HG03432 (cell line): ENCODE data around the gene DHRS1.

Experiments
- ATAC-seq: cut with Tn5 transposase; IDR thresholded peaks from one replicate; pipeline ENCODE4 v1.9.1; 2021; ENCODE audit warnings: mild to moderate bottlenecking, moderate library complexity; ENCODE audit not compliant: unreplicated experiment

DHRS1 gene

DNA sequence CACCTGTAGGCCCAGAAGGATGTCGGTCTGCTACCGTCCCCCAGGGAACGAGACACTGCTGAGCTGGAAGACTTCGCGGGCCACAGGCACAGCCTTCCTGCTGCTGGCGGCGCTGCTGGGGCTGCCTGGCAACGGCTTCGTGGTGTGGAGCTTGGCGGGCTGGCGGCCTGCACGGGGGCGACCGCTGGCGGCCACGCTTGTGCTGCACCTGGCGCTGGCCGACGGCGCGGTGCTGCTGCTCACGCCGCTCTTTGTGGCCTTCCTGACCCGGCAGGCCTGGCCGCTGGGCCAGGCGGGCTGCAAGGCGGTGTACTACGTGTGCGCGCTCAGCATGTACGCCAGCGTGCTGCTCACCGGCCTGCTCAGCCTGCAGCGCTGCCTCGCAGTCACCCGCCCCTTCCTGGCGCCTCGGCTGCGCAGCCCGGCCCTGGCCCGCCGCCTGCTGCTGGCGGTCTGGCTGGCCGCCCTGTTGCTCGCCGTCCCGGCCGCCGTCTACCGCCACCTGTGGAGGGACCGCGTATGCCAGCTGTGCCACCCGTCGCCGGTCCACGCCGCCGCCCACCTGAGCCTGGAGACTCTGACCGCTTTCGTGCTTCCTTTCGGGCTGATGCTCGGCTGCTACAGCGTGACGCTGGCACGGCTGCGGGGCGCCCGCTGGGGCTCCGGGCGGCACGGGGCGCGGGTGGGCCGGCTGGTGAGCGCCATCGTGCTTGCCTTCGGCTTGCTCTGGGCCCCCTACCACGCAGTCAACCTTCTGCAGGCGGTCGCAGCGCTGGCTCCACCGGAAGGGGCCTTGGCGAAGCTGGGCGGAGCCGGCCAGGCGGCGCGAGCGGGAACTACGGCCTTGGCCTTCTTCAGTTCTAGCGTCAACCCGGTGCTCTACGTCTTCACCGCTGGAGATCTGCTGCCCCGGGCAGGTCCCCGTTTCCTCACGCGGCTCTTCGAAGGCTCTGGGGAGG, 11.3 kb upstream of the DHRS1 start, which contains the start of gene LTB4R:
Gene LTB4R (plus strand): TSS at position 857 of the 959 bp plus-strand sequence. CDS start 4,150 bp downstream, outside the sequence.
- ATAC-seq = peak; percentile 80

DNA sequence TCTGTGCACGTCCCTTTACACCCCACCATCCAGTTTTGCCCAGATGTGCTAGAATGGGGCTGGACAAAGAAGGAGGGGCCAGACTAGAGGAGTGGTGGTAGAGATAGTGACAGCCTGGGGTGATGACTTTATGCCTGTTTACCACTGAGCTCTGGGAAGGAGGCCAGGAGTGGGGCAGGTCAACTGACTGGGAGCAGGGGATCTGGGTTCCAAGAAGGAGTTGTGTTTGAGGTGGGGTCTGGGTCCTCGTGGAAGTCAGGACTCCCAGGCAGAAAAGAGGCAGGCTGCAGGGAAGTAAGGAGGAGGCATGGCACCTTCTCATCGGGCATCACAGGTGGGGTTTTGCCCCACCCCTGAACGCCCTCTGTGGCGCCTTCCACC, 10.7 kb upstream of the DHRS1 start:
- ATAC-seq = no peak

DNA sequence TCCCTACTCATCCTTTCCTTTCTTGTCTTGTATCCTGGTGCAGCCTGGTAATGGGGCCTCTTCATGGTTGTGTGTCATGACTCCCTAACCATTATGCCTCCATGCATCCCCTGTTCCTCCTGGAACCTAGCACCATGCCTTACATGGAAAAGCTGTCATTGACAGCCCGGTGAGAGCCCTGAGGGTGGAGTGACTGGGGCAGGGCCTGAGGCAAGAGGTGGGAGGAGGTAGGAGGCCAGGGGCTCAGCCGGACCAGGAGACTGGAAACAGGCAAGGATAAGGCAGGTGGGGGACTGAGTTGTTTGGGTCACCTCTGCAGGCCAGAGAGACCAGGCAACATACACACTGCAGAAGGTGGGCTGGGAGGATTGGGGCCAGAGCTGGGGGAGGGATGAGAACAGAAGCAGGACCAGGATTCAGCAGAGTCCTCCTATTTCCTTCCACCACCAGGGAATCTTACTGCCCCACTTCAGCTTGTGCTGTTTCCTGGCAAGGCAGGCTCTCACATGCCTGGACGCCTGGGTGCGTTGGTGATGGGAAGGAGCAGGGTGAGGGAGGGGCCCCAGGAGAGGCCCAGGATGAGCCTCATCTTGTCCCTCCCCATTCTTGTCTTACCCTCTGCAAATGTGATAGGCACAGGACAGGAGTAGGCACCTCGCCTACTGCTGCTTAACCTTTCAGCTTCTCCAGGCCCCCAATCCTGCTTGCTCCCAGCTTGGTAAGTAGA, 10.1 kb upstream of the DHRS1 start, which contains the start of gene LTB4R2:
Gene LTB4R2 (plus strand): TSS at position 603 of the 727 bp plus-strand sequence. CDS start 525 bp downstream, outside the sequence.
- no peak for ATAC-seq

DNA sequence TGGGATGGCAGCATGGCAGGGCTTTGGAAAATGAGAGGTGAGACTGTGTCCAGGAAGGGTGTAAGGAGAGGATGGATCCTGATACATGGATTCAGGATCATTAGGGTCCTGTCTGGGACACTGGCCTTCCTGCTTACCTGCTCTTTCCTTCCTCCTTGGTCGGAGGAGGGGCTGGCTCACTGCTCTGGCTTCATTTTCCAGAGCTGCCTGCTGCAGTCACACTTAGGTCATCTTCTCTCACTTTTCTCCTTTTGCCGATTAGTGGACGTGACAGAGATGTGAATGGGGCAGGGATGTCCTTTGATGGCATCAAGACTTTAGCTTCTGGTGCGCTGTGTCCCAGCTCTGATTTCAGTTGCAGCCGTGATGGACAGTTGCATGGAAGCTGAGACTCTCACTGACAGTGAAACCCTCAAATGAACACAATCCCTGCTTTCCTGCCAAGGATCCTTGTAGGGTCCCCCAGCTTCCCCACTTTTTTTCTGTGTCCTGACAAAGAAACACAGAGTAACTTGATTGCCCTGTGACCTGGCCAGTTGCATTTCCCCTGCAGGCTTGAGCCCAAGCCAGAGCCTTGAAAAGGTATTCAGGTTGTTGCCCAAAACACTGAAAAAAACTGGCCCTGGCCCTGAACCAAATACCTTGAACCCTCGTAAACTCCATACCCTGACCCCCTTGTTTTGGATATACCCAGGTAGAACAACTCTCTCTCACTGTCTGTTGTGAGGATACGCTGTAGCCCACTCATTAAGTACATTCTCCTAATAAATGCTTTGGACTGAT, 9.0 kb upstream of the DHRS1 start:
- ATAC-seq = no peak

DNA sequence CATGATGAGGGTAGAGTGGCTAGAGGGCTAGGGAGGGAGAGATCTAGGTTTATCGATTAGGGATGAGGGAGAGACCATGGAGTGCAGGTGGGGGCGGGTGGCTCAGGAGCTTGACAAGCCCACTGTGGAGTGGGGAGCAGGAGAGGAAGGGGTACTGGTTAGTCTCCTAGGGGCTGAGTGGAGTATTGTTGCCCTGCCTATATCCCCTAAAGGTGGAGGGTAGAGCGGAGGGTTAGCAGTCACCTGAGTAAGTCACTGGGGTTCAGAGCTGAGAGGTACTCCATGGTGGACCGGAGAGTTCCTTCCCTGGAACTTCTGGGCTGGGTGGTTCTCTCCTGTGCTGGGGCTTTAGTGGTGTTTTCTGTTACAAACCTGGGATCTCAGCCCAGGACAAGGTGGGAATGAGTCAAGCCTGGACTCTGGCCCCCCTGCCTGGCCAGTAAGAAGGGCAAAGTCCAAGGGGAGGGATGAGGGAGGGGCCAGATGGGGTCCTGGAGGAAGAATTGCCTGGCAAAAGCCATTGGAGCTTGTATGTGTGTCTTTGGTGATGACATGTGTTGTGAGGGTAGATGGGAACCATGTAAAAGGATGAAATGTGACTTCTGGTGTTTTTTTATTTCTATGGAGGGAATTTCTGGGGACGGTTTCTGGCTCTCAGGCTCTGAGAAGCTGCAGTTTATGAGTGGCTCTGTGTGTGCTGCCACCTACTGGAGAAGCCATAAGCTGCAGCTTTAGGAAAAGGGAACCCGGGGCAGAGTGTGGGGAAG, 8.2 kb upstream of the DHRS1 start, which contains the start of gene CIDEB:
Gene CIDEB (minus strand): TSS at position 403 of the 767 bp plus-strand sequence. CDS start 119 bp downstream, at position 284.
- ATAC-seq = peak; percentile 32

DNA sequence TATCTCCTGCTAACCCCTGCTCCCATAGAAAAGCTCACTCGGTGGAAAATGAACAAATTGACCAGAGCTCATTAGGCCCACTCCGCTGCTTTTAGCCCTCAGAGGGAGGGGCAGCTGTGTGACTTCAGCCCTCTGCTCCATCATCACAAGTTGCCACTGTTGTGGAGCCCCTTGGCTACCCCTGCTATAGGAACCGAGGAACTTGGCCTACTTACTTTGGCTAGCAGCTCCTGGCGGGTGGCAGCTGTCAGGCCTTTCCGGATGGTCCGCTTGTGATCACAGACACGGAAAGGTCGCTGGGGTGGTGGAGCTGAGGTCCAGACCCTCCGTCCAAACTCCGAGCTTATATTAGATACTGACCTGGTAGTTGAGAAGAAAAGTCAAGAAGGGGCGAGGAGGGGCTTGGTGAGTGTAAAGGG, 7.6 kb upstream of the DHRS1 start:
- no peak for ATAC-seq

DNA sequence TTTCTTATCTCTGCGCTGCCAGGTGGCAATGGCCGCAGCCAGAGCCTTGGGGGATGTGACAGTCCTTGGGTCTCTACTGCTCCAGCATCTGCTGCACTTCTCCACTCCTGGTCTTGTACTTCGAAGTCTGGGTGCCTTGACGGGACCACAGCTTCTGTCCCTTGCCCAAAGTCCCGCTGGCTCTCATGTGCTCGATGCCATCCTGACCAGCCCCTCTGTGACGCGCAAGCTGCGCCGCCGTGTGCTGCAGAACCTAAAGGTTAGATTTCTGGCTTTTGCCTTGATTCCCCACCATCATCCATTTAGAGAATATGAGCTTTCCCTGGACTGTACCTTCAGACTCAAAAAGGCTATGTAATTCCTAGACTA, 4.4 kb upstream of the DHRS1 start:
- ATAC-seq = no peak

DNA sequence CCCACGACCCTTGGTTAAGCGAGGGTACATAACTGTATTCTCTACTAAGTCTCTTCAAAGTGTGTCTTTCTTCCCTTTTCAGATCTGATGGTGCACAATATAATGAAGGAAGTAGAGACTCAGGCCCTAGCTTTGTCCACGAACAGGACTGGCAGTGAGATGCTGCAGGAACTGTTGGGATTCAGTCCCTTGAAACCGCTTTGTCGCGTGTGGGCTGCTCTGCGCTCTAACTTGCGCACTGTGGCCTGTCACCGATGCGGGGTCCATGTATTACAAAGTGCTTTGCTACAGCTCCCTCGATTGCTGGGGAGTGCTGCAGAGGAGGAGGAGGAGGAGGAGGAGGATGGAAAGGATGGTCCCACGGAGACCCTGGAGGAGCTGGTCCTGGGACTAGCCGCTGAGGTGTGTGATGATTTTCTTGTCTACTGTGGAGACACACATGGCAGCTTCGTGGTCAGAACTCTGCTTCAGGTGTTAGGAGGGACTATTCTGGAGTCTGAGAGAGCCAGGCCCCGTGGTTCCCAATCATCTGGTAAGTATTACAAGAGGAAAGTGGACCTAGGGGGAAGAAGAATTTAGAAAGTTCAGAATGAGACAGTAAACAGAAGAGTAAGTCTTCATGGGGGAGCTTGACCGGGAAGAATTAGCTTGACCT, 873 bp upstream of the DHRS1 start:
- no peak for ATAC-seq

DNA sequence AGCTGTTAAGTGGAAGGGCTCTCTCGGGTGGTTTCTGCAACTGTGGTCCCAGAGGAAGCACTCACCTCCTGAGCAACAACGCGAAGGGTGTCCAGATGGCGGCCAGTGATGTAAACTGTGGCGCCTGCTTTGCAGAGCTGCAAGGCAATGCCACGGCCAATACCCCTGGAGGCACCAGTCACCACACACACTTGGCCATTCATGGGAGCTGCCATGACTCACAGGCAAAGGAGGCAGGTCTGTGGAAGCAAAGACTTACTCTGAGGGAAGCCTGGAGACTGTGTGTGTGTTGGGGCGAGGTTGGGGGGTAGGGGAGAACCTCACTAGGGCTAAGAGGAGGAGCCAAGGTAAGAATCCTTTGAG, 707 bp downstream of the DHRS1 start:
- peak; percentile 6 for ATAC-seq

DNA sequence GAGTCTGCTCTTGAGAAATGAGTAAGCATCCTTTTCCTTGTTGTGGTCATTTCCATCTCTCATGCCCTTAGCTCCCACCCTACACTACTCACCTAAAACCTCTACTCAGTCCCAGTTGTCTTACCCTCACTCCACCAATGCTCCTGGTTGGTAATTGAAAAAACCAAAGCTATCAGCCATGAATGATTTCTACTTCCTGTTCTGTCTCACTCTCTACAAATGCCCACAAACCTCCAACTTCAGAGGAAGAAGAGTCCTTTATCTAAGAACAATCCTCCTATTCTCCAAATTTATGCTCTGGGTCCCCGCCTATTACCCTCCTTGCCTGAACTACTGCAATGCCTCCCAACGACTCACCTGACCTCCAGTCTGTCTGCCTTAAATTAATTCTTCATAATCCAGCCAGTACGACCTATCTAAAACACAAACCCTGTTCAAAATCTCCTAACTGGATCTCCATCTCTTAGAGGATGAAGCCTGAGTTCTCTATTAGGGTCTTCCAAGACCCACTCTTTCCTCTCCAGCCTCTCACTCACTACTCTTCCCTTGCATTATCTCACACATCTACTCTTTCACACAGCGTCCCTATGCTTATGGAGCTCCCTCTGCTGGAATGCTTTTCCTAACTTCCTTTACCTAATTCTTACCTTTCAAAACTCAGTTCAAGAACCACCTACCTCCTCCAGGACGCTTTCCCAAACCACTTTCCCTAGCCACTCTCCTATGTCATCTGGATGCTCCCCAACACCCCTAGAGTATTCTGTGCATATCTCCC, 2.2 kb downstream of the DHRS1 start:
- peak; percentile 29 for ATAC-seq

DNA sequence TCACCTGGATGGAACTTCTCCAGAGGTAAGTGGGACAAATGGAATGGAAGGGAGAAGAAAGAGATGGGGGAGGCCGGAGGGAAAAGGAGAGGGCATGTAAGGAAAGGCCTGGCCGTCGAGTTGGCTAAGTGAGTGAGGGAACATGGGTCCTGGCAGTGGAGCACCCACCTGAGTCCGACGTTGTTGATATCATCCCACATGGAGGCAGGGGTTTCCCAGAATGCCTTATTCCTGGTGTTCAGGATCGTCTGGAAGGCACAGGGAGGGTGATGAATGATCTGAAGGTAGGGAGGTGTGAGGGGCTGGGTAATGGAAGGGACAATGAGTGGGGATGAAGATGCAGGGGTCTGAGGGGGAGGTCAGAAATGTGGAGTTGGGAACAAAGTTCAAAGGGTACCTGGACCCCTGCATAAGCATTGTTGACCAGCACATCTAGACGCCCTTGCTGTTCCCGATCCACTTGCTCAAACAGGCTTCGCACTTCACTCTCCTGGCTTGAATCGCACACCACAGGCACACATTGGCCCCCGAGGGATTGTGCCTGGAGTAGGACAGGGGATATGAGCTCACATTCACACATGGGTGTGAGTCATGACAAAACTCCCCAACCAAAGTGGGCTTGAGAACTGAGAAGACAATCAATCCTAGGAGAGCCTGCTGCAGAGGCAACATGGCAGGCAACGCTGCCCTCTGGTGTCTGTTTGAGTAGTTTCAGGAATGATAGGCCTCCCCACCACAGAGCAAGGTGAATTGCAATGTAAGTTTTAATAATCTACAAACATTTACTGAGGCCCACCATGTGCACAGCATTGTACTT, 3.0 kb downstream of the DHRS1 start:
- ATAC-seq = peak; percentile 52

DNA sequence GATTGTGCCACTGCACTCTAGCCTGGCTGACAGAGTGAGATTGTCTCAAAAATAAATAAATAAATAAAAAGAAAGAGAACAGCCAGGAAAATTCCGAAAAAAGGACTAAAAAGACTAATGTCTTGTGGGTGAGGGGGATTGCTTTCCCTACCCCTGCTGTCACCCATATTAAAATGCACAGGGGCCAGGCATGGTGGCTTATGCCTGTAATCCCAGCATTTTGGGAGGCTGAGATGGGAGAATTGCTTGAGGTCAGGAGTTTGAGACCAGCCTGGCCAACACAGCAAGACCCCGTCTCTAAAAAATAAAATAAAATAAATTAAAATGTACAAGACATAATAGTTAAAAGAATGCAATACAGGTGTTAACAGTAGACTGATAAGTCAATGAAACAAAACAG, 6.1 kb downstream of the DHRS1 start:
- ATAC-seq = no peak

DNA sequence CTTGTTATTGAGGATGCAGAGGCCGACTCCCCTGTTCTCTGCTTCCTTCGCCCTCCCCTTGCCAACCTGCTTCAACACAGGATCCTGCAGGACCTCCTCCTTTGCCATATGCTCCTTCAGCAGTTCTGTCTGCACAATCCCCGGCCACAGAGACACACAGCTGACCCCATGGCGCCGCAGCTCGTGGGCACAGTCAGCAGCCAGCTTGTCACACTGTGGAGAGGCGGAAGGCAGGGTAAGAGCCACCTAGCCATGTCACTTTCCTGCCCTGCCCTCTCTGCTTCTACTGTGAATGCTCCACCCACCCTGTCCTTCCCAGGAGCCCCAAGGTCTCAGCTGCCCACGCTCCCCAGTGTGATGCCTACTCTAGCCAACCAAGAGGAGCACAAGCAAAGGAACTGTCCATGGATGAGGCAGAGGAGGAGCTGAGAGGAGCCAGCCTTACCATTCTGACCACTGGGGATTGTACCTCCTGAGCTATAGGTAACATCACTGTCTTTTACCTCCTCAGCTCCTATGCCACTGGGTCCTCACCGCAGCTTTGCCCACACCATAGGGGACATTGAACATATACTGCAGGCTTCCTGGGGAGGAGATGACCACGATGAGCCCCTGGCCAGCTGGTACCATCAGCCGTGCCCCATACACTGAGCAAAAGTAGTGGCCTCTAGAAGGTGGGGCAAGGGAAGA, 7.3 kb downstream of the DHRS1 start:
- no peak for ATAC-seq

DNA sequence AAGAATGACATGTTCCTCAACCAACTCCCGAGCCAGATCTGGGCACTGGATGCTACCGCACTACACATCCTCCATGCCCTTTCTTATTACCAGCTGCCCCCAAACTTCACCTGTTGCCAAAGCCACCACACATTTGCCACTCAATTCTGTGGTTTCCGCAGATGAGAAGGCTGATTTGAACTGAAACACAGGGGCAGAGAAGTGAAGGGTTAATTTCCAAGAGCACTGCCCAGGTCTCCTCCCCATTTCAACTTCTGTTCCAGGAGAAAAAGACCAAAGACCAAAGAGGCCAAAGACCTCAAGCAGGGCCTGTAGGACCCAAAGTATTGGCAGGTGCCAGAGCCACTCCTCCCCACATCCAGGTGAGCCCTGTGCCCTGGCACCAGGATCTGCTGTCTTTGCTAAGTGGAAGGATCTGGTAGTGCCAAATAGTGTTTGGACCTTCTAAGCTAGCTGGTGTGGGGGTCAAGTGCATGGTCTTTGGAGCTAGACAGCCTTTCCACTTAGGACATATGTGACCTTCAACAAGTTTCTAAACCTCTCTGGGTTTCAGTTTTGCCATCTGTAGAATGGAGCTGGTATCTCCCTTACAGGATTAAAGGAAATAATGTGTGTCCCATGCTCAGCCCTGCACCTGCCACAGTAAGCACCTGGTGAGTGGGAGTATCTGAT, 8.0 kb downstream of the DHRS1 start:
- ATAC-seq = no peak

DNA sequence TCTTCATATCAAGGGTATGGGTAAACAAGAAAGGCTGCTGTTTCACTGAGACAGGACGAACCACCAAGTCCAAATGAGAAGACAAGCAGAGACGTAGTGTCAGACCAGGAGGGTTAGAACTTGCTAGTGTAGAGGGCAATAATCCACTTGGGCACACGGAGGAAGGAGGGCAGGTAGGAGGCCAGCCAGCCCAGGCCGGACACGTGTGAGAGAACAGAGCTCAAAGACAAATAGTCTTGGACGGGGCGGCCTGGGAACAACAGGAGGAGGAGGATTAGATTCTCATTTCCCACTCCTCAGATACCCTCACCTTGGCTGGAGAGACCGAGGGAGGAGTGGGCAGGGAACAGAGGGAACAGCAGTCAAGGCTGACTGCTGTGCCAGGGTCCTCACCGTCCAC, 8.8 kb downstream of the DHRS1 start:
- ATAC-seq = no peak

DNA sequence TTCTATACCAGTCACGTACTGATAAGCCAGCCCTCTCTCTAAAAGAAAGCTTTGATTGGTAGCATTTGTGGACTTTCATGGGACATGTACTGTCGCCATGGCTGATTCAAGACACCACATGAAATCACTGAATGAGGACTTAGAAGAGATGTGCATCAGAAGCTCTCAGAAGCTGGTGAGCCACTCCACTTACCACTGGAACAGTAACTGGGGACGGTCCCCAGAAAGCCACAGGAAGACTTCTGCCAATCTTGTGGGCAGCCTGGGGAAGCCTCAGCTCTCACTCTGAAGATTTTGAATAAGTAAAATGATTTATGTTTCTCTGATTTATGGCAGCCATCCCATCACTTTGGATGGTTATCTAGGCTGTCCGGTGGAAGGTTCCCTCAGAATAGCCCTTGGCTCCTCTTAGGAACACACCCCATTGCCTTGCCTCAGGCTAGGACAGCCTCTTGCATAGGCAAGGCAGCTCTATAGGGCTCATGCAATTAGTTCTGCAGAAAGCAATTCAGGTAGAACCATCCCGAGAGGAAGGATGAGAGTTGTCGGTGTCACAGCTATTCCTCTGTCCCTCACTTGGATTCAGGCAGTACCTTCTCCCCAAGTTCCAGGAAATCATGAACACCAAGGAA, 9.8 kb downstream of the DHRS1 start:
- peak; percentile 82 for ATAC-seq

DNA sequence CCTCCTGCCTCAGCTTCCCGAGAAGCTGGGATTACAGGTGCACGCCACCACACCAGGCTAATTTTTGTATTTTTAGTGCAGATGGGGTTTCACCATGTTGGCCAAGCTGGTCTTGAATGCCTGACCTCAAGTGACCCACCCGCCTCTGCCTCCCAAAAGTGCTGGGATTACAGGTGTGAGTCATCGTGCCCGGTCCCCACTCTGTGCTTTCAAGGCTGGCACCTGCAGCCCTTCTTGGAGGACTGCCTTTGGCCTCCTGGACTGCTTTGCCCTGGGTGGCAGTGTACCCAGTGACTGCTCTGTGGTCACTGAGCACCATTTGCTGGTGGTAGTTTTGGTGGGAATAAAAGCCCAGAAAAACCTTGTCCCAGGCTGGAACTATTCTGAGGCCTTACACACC, 12.6 kb downstream of the DHRS1 start:
- ATAC-seq = no peak
